ENCODE data around the gene PIK3R3.

GRCh38 chr1:46094471-46095005 is 37.9 kb downstream of the PIK3R3 start:
- no peak for TF ChIP-seq POLR2AphosphoS5 (IDR thresholded peaks at IDR 0.05; ENCODE audit: borderline replicate concordance, low read depth, low read length)
- no peak for TF ChIP-seq EZH2 (IDR thresholded peaks at IDR 0.05)

Measured in SK-N-MC (cell line).